Gastroesophageal sphincter (tissue), 3 donors: Measurements from ENCODE around the gene CCDC146.
"Not testable (repeated sequence)": the region's sequence is repeated elsewhere in the genome, so short reads cannot be mapped to it uniquely, and the experiment has no call there.

Source experiments
- EP300 ChIP-seq: sonication (generic); formaldehyde crosslinking; IDR thresholded peaks from one replicate; pipeline ENCODE4 v1.6.1; 2017; ENCODE audit warnings: antibody characterized with exemption, mild to moderate bottlenecking
- POLR2A ChIP-seq, 2 donors: fragments of 450-650 bp; IDR thresholded peaks; one replicate each; pipeline ENCODE4 v1.6.1; 2017; ENCODE audit warnings: antibody characterized with exemption in 2 of 2, mild to moderate bottlenecking in 2 of 2, moderate library complexity in 1 of 2
- POLR2AphosphoS5 ChIP-seq: sonication (generic); formaldehyde crosslinking; IDR thresholded peaks from one replicate; pipeline ENCODE4 v1.6.1; 2017; ENCODE audit warnings: antibody characterized with exemption
- TF ChIP-seq, protein P1 (sequence below), 4 experiments: fragments of 200-600 bp in 2 of 4; fragments of 450-650 bp in 2 of 4; sonication (generic) in 1 of 4; IDR thresholded peaks; one replicate each; pipeline ENCODE4 v1.5.1; 2017 to 2019; ENCODE audit warnings: antibody characterized with exemption in 4 of 4, mild to moderate bottlenecking in 2 of 4, moderate library complexity in 2 of 4

DNA sequence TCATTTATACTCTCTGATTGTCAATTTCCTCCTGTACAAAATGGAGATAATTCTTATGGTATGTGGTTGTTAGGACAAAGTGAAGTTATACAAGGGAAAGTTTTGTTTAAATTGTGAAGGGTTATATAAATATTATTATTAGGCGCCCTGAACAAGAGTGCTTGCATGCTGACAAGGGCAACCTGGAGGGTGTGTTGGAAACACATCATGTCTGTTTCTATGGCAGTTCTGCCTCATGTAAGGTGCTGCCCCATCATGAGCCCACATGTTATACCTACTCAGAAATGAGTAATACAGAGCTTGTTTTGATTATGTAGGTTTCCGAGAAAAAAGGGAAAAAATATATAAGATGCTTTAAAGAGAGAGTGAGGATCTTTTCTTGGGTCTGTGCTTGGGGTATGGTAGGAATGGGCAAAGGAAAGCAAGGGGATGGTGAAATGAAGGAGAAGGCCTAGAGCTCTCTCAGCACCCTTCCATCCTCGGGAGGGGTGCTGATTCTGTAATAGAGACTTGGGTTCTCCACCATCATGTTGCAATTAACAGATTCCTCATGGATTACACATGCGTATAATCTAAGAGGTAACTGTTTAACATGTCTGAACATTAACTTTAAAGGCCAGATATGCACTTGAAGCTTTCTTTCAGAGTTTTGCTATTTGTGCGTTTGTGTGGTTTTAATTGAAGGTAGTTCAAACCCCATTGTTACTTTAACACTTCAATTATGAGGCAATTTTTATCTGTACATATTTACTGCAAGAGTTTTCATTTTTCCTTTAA is 33.4 kb downstream of the CCDC146 start:
- TF ChIP-seq POLR2A (IDR thresholded peaks at IDR 0.05); EP300; POLR2AphosphoS5: not testable (repeated sequence)
- TF ChIP-seq, protein P1, sequence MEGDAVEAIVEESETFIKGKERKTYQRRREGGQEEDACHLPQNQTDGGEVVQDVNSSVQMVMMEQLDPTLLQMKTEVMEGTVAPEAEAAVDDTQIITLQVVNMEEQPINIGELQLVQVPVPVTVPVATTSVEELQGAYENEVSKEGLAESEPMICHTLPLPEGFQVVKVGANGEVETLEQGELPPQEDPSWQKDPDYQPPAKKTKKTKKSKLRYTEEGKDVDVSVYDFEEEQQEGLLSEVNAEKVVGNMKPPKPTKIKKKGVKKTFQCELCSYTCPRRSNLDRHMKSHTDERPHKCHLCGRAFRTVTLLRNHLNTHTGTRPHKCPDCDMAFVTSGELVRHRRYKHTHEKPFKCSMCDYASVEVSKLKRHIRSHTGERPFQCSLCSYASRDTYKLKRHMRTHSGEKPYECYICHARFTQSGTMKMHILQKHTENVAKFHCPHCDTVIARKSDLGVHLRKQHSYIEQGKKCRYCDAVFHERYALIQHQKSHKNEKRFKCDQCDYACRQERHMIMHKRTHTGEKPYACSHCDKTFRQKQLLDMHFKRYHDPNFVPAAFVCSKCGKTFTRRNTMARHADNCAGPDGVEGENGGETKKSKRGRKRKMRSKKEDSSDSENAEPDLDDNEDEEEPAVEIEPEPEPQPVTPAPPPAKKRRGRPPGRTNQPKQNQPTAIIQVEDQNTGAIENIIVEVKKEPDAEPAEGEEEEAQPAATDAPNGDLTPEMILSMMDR (IDR thresholded peaks at IDR 0.05), result not testable (repeated sequence)
